Endothelial cell of umbilical vein (primary cell): ENCODE data around the gene RALBP1. TPM values are rescaled to one million over a fixed set of nuclear protein-coding genes. Genes with fewer than 3 reads are reported as not detected.

Source experiments
- BruUV-seq: library from RNA; stranded (reverse); fragments of 400-500 nt; replicated peaks from 2 replicates; lab custom pipeline; 2021; lab: Mats Ljungman, UMichigan
- CTCF ChIA-PET: fragments of 300-600, 350-600 bp; sonication (Branson Sonifier 250); formaldehyde crosslinking; loops from one replicate; lab custom pipeline; 2021; ENCODE audit warnings: antibody characterized with exemption, inconsistent platforms; lab: Charles Lee
- POLR2A ChIA-PET: fragments of 300-600, 350-600 bp; sonication (Branson Sonifier 250); formaldehyde crosslinking; loops from one replicate; lab custom pipeline; 2021; ENCODE audit warnings: antibody characterized with exemption, inconsistent platforms; lab: Charles Lee
- DNase-seq: peaks from one replicate; pipeline ENCODE4 v3.0.0-alpha.2; 2011; ENCODE audit warnings: low read depth, low spot score
- FAIRE-seq: peaks from 2 replicates; lab custom pipeline; 2011; peaks lifted over from hg19 to GRCh38; lab: Jason Lieb, UNC
- H2AFZ ChIP-seq: 2 replicates; pipeline ENCODE4 v1.6.0; 2012; ENCODE audit warnings: low read depth, low read length, control low read depth, inconsistent platforms
- H3K27ac ChIP-seq: 2 replicates; pipeline ENCODE4 v1.5.1; 2011; ENCODE audit warnings: low read depth, mild to moderate bottlenecking, control low read depth, low read length, moderate library complexity; ENCODE audit not compliant: insufficient read depth
- H3K27me3 ChIP-seq, 2 experiments: 2 replicates each; pipeline versions ENCODE4 v1.6.0 to v1.6.1; 2011; ENCODE audit warnings: low read length in 2 of 2, mixed read lengths in 1 of 2; ENCODE audit not compliant: control insufficient read depth in 2 of 2, insufficient read depth in 2 of 2
- H3K36me3 ChIP-seq, 2 experiments: 2 replicates in 1 of 2; 3 replicates in 1 of 2; pipeline ENCODE4 v1.5.1; 2011; ENCODE audit warnings: low read length in 2 of 2, mild to moderate bottlenecking in 1 of 2, moderate library complexity in 1 of 2; ENCODE audit not compliant: control insufficient read depth in 2 of 2, insufficient read depth in 2 of 2; ENCODE audit errors: extremely low read depth in 1 of 2
- H3K4me1 ChIP-seq: 3 replicates; pipeline ENCODE4 v1.5.1; 2011; ENCODE audit warnings: mild to moderate bottlenecking, low read length; ENCODE audit not compliant: control insufficient read depth, insufficient read depth; ENCODE audit errors: extremely low read depth
- H3K4me2 ChIP-seq: 2 replicates; pipeline ENCODE4 v1.6.1; 2011; ENCODE audit warnings: low read length, control low read depth, mixed read lengths; ENCODE audit not compliant: insufficient read depth
- H3K4me3 ChIP-seq, 3 experiments: fragments of 200-600 bp in 1 of 3; sonication (generic), shearing (Covaris generic) in 1 of 3; replicated peaks in 1 of 3; 2 replicates each; pipeline ENCODE4 v1.5.1; 2011 to 2016; ENCODE audit warnings: control low read depth in 3 of 3, low read length in 3 of 3, mild to moderate bottlenecking in 2 of 3, inconsistent platforms in 1 of 3, low read depth in 1 of 3, moderate library complexity in 1 of 3; ENCODE audit not compliant: insufficient read depth in 1 of 3
- H3K79me2 ChIP-seq: 2 replicates; pipeline ENCODE4 v1.6.0; 2012; ENCODE audit warnings: low read length, inconsistent platforms; ENCODE audit not compliant: control insufficient read depth, insufficient read depth
- H3K9ac ChIP-seq: replicated peaks from 2 replicates; pipeline ENCODE3; 2011; ENCODE audit warnings: low read length, control low read depth; ENCODE audit not compliant: insufficient read depth; ENCODE audit errors: extremely low read depth
- H3K9me1 ChIP-seq: replicated peaks from 3 replicates; pipeline ENCODE4 v1.6.0; 2011; ENCODE audit warnings: mild to moderate bottlenecking, low read length; ENCODE audit not compliant: control insufficient read depth, insufficient read depth; ENCODE audit errors: extremely low read depth
- H3K9me3 ChIP-seq: replicated peaks from 2 replicates; pipeline ENCODE4 v1.5.1; 2012; ENCODE audit warnings: low read length, inconsistent platforms; ENCODE audit not compliant: control insufficient read depth, insufficient read depth
- H4K20me1 ChIP-seq: replicated peaks from 2 replicates; pipeline ENCODE3; 2011; ENCODE audit warnings: mild to moderate bottlenecking, low read length; ENCODE audit not compliant: control insufficient read depth, insufficient read depth; ENCODE audit errors: extremely low read depth
- EZH2 ChIP-seq: IDR thresholded peaks from 2 replicates; pipeline ENCODE4 v1.6.1; 2012; ENCODE audit warnings: borderline replicate concordance, low read depth, mild to moderate bottlenecking, moderate library complexity, low read length, inconsistent platforms; ENCODE audit not compliant: severe bottlenecking
- FOS ChIP-seq: IDR thresholded peaks from 2 replicates; pipeline ENCODE4 v1.6.1; 2011; ENCODE audit warnings: mild to moderate bottlenecking, low read length, moderate library complexity, borderline replicate concordance; ENCODE audit not compliant: insufficient read depth
- GATA2 ChIP-seq: IDR thresholded peaks from 2 replicates; pipeline ENCODE4 v1.7.0; 2011; ENCODE audit warnings: low read depth, mild to moderate bottlenecking, moderate library complexity, mixed read lengths, low read length; ENCODE audit not compliant: insufficient read length, insufficient read depth
- JUN ChIP-seq: IDR thresholded peaks from 2 replicates; pipeline ENCODE4 v1.6.1; 2011; ENCODE audit warnings: borderline replicate concordance, low read depth; ENCODE audit not compliant: insufficient read length, insufficient read depth
- MYC ChIP-seq: IDR thresholded peaks from one replicate; pipeline ENCODE4 v1.6.1; 2011; ENCODE audit warnings: mild to moderate bottlenecking, low read depth, low read length
- POLR2A ChIP-seq: IDR thresholded peaks from 2 replicates; pipeline ENCODE4 v1.6.1; 2012; ENCODE audit warnings: low read depth, mild to moderate bottlenecking, control low read depth, low read length
- POLR2AphosphoS5 ChIP-seq: IDR thresholded peaks from 2 replicates; pipeline ENCODE4 v1.6.1; 2012; ENCODE audit warnings: low read depth, mild to moderate bottlenecking, control low read depth, low read length, moderate library complexity; ENCODE audit not compliant: insufficient read depth
- dilution Hi-C: fragments of 300-500 bp; cut with MboI; formaldehyde crosslinking; loops from one replicate; pipeline ENCODE4 v1.15.0; 2019; ENCODE audit warnings: low sequenced_read_pairs; ENCODE audit not compliant: extremely low pct_ligation_motif_present
- intact Hi-C: fragments of 100-400 bp; cut with micrococcal nuclease; formaldehyde crosslinking; loops from one replicate; pipeline ENCODE4 v1.10.0; 2022
- polyA plus RNA-seq, 4 experiments: library from polyadenylated mRNA; depleted of rRNA in 3 of 4; stranded (reverse) in 3 of 4; unstranded in 1 of 4; fragments of >200 nt; gene quantifications; 2 replicates each; pipeline versions ENCODE4 v1.2.1 to v1.2.3, GENCODE V29; 2011 to 2012; ENCODE audit warnings: missing spikeins in 1 of 4
- total RNA-seq: library from RNA; stranded (reverse); gene quantifications from 2 replicates; pipeline ENCODE4 v1.2.3, GENCODE V29; 2021
- TF ChIP-seq, protein P1 (sequence below), 2 donors: IDR thresholded peaks; 1 replicate in 1 of 2; 2 replicates in 1 of 2; pipeline ENCODE4 v1.5.1; 2011; ENCODE audit warnings: low read length in 2 of 2, mild to moderate bottlenecking in 2 of 2, moderate library complexity in 2 of 2, control low read depth in 1 of 2, inconsistent platforms in 1 of 2, low read depth in 1 of 2; ENCODE audit not compliant: insufficient read depth in 1 of 2; ENCODE audit errors: extremely low read depth in 1 of 2
- TF ChIP-seq, protein P2 (sequence below): IDR thresholded peaks from 2 replicates; pipeline ENCODE4 v1.6.1; 2011; ENCODE audit not compliant: insufficient read depth, insufficient read length

Gene RALBP1
- total and polyA plus RNA-seq, 2 donors (not counting 3 experiments of a cell fraction or from before 2014, with no cell fraction given), result 55.8 to 68.4 TPM

DNA sequence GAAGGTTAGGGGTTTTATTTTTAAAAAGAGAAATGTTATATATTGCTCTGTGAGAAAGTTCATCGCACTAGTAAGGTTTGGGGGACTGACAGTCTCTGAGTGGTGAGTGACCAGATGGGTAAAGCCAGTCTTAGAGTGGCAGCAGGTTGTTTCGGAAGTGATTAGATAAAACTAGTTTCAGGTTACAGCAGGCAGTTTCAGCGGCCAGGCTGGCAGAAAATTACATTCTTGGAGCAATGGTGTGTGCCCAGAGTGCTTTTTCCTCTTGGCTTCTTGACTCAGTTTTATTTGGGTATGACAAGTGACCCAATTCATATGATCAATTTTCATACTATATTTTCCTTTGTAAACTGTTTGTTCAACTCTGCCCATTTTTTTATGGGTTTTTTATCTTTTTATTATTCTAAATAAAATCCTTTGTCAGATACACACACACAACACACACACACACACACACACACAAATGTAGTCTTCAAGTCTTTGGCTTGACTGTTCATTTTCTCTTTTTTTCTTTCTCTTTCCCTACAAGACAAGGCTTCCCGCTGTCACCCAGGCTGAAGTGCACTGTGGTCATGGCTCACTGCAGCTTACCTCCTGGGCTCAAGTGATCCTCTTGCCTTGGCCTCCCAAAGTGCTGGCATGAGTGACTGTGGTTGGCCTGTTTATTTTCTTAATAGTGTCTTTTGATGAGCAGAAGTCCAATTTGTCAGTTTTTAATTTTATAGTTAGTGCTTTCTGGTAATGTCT is 30.9 kb downstream of the RALBP1 start:
- H3K9me3 ChIP-seq, result no peaks in the 10 kb centered on the region
- no peak overlapping the region for H3K9ac ChIP-seq
- ChIA-PET CTCF (interaction anchor here (0.8 to 3.7 kb wide), 5 partner anchors 9 to 140 kb away, joined by 3 to 21 read pairs (median 4); no protein-coding TSS in a partner anchor), POLR2A (no interaction called here)
- H3K27me3 ChIP-seq, result no peaks in the 10 kb centered on the region
- H3K4me1 ChIP-seq, result no peaks in the 10 kb centered on the region
- H3K4me2 ChIP-seq, result no peak overlapping the region
- no peaks in the 10 kb centered on the region for H3K36me3 ChIP-seq
- H3K4me3 ChIP-seq, result no peak overlapping the region
- H3K27ac ChIP-seq, result no peak overlapping the region
- H4K20me1 ChIP-seq, result no peaks in the 10 kb centered on the region
- peaks cover 2% of the 10 kb centered on the region for H3K9me1 ChIP-seq
- dilution Hi-C loops, result no loop called here
- TF ChIP-seq EZH2 (no peak), GATA2 (no peak), FOS (no peak), POLR2A (no peak), MYC (no peak), POLR2AphosphoS5 (no peak), JUN (no peak)
- TF ChIP-seq, protein P1, sequence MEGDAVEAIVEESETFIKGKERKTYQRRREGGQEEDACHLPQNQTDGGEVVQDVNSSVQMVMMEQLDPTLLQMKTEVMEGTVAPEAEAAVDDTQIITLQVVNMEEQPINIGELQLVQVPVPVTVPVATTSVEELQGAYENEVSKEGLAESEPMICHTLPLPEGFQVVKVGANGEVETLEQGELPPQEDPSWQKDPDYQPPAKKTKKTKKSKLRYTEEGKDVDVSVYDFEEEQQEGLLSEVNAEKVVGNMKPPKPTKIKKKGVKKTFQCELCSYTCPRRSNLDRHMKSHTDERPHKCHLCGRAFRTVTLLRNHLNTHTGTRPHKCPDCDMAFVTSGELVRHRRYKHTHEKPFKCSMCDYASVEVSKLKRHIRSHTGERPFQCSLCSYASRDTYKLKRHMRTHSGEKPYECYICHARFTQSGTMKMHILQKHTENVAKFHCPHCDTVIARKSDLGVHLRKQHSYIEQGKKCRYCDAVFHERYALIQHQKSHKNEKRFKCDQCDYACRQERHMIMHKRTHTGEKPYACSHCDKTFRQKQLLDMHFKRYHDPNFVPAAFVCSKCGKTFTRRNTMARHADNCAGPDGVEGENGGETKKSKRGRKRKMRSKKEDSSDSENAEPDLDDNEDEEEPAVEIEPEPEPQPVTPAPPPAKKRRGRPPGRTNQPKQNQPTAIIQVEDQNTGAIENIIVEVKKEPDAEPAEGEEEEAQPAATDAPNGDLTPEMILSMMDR (IDR thresholded peaks at IDR 0.05; ENCODE audit: extremely low read depth in 1 of 2, insufficient read depth in 1 of 2, low read depth in 1 of 2, low read length in 2 of 2), result no peak
- TF ChIP-seq, protein P2, sequence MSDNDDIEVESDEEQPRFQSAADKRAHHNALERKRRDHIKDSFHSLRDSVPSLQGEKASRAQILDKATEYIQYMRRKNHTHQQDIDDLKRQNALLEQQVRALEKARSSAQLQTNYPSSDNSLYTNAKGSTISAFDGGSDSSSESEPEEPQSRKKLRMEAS, result no peak
- FAIRE-seq (no peak), DNase-seq (no peak)
- intact Hi-C loops, result no loop called here
- no TSS peak for BruUV-seq
- peaks cover 54% of the 10 kb centered on the region for H3K79me2 ChIP-seq
- no peak overlapping the region for H2AFZ ChIP-seq
